LNCaP clone FGC (cell line): ENCODE results near the gene FAM24B.
"Not testable (repeated sequence)": the region's sequence is repeated elsewhere in the genome, so short reads cannot be mapped to it uniquely, and the experiment has no call there.

Source experiments
- DNase-seq: peaks from one replicate; pipeline ENCODE4 v3.0.0-alpha.2; 2011; ENCODE audit warnings: low read depth
- H3K4me3 ChIP-seq: 2 replicates; pipeline ENCODE4 v1.5.1; 2011; ENCODE audit warnings: mild to moderate bottlenecking, low read depth, low read length, control low read depth
- CTCF ChIP-seq: IDR thresholded peaks from 2 replicates; pipeline ENCODE4 v1.5.1; 2012; ENCODE audit warnings: mild to moderate bottlenecking; ENCODE audit not compliant: control insufficient read depth, insufficient read depth; ENCODE audit errors: extremely low read depth

Gene FAM24B

GRCh38 chr10:122879339-122880273, at the start of gene FAM24B:
TSS of gene FAM24B (minus strand) at chr10:122879581. CDS start at chr10:122850515, 29,066 bp downstream.
- H3K4me3 ChIP-seq = peak within 1 kb of the TSS; percentile 60
- peak; percentile 98 for DNase-seq
- no peak for TF ChIP-seq CTCF

DNA sequence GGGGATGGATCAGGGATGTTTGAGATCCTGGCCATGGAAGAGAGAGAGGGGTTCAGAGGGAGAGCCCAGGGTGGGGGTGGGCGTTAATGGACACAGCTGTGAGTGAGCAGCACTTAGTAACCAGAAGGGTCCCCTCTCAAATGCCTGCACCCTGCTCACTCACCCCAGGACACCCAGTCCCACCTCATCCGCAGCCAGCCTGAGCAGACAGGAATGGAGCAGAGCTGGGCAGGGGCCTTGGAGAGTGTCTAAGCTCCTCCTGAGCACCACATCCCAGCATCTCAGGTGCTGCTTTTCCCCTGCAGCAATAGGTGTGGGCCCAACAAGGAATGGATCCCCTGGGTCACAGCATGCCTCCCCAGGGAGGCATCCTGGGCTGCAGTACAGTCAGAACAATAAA, 36.3 kb upstream of the FAM24B start:
- H3K4me3 ChIP-seq = no peak overlapping the region
- DNase-seq = no peak
- no peak for TF ChIP-seq CTCF

GRCh38 chr10:122911889-122912484, 32.6 kb upstream of the FAM24B start:
- no peak for DNase-seq
- no peak overlapping the region for H3K4me3 ChIP-seq
- no peak for TF ChIP-seq CTCF

DNA sequence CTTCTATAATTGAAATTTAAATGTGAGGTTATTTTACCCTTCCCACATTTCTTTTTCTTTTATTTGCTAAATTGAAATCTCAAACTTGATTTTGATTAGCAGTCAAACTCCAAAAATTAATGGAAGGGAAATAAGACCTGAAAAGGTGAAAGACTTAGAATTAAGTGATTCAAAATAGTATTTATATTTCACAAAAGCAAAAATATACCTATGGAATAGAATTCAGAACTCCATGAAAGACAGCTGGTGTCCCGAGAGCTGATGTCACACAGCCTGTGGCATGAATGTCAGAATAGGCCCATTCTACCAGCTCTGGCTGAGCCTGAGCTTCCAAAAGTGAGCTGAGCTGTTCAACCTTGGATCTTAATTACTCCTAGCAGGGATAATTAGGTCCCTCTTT, 30.9 kb upstream of the FAM24B start, which contains the start of gene FAM24A:
TSS of gene FAM24A (plus strand) at position 301 of the 400 bp plus-strand sequence. CDS start 1,025 bp downstream, outside the sequence.
- no peak for DNase-seq
- no peak for TF ChIP-seq CTCF
- H3K4me3 ChIP-seq = no peak within 1 kb of the TSS

- not testable (repeated sequence) for DNase-seq, H3K4me3 ChIP-seq
Observed at GRCh38 chr10:122903861-122904260, 24.5 kb upstream of the FAM24B start.

DNA sequence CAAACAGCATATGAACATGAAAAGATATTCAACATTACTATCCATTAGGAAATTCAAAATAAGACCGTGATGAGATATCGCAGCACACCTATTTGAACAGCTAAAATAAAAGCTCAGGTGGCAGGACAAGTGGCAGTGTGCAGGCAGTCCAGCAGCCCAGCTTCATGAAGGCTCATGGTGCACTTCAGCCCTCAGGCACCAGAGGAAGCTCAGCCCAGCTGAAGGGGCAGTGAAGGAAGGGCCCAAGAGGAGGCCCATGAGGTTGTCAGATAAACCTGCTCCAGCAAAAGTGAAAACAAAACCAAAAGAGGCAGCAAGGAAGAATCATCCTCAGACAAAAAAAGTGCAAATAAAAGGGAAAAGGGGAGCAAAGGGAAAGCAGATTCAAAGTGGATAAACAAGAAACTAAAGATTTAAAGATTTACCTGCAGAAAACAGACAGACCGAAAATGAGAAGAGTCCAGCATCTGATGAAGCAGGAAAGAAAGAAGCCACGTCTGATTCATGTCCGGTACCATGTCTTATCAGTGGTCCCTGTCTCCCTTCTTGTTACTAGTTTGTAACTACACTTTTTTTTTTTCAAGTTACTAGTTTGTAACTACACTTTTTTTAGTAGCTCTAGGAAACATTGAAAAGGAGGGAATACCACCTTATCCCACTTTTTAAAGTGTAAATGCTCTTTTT, 15.0 kb upstream of the FAM24B start:
- no peak for TF ChIP-seq CTCF
- no peak for DNase-seq
- H3K4me3 ChIP-seq = no peak overlapping the region

- no peak for TF ChIP-seq CTCF
- no peak overlapping the region for H3K4me3 ChIP-seq
- no peak for DNase-seq
Observed at GRCh38 chr10:122884166-122884565, 4.8 kb upstream of the FAM24B start.
